GM23248 (cell line): ENCODE measurements around the gene XPNPEP1.

Experiments used
- EZH2 ChIP-seq: fragments of 200-600 bp; sonication (generic); IDR thresholded peaks from 2 replicates; pipeline ENCODE4 v1.6.1; 2018; ENCODE audit warnings: antibody characterized with exemption, mild to moderate bottlenecking; ENCODE audit not compliant: insufficient read depth, poor library complexity, severe bottlenecking
- EZH2phosphoT487 ChIP-seq: fragments of 200-600 bp; sonication (generic); IDR thresholded peaks from 2 replicates; pipeline ENCODE4 v1.6.1; 2018; ENCODE audit warnings: antibody characterized with exemption, moderate library complexity, mild to moderate bottlenecking, low read depth; ENCODE audit not compliant: insufficient read depth

GRCh38 chr10:109899356-109900331, 23.7 kb downstream of the XPNPEP1 start:
- no peak for TF ChIP-seq EZH2
- no peak for TF ChIP-seq EZH2phosphoT487
